ENCODE measurements around the gene OAS2. TPM values are rescaled to one million over a fixed set of nuclear protein-coding genes. Genes with fewer than 3 reads are reported as not detected.

OAS2 gene
- total and polyA plus RNA-seq, 2 of the 4 experiments (the other 2 are of a cell fraction) = under 0.01 TPM; not detected in 1

DNA sequence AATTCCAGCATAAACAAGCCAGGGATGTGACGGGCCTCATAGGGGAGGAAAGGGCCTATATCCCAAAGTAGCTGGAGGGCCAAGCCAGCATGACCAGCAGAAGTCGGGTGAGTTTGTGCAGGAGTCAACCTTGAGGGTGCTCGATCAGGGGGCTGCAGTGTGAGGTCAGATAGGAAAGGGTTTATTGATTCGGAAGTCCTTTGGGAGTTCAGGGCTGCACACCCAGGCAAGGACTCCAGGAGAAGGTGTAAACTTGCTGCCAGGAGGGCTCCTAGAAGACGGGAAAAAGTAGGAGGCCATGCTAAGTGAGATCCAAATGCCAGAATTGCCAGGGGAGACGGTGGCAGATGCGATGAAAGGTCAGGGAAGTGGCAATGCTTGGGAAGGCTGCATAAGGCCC lies 3.4 kb upstream of the OAS2 start:
- no peak overlapping the region for H3K9ac ChIP-seq (ENCODE audit: low read depth, low read length)
- H3K36me3 ChIP-seq (ENCODE audit: control insufficient read depth, insufficient read depth, low read length) = no peaks in the 10 kb centered on the region; the same call in 1 of the 2 replicates
- no peak overlapping the region for H4K5ac ChIP-seq (ENCODE audit: low read depth, low read length)
- no peak overlapping the region for H3K4me2 ChIP-seq (ENCODE audit: low read depth, low read length)
- no peak for TF ChIP-seq FOS (IDR thresholded peaks at IDR 0.05; ENCODE audit: low read depth, low read length)
- H3K27ac ChIP-seq (ENCODE audit: insufficient read depth, low read length) = no peak overlapping the region
- ChIA-PET POLR2A (ENCODE audit: unreplicated experiment) (no interaction called here), CTCF (interaction anchor here (0.6 kb wide), 1 partner anchor 9 kb away, joined by 3 read pairs; no protein-coding TSS in a partner anchor)
- no peaks in the 10 kb centered on the region for H3K9me3 ChIP-seq (ENCODE audit: control insufficient read depth, insufficient read depth, low read length)
- no peak overlapping the region for H2AFZ ChIP-seq (replicated peaks; ENCODE audit: low read length, poor library complexity)
- H3K56ac ChIP-seq (ENCODE audit: extremely low read depth, insufficient read depth, low read length) = no peak overlapping the region
- H3K79me1 ChIP-seq (ENCODE audit: low read depth in 1 of 2, low read length in 2 of 2) = no peaks in the 10 kb centered on the region
- no peak overlapping the region for H3K23ac ChIP-seq (ENCODE audit: low read depth, low read length)
- no peak overlapping the region for H4K91ac ChIP-seq (ENCODE audit: insufficient read depth, low read depth, low read length)
- no peaks in the 10 kb centered on the region for H4K20me1 ChIP-seq (ENCODE audit: insufficient read depth, low read length)
- H3K4ac ChIP-seq (ENCODE audit: low read depth, low read length) = no peak overlapping the region
- no peaks in the 10 kb centered on the region; the same call in 1 of the 2 replicates for H3K4me1 ChIP-seq (ENCODE audit: control insufficient read depth, insufficient read depth, low read length)
- H2AK5ac ChIP-seq (ENCODE audit: low read depth, low read length) = no peak overlapping the region
- no peaks in the 10 kb centered on the region for H3K27me3 ChIP-seq (ENCODE audit: control insufficient read depth, insufficient read depth, low read length)
- no peak overlapping the region for H3K18ac ChIP-seq (ENCODE audit: low read depth, low read length)
- no peak overlapping the region for H3K4me3 ChIP-seq (ENCODE audit: insufficient read depth, low read depth, low read length)
- ATAC-seq (ENCODE audit: low read depth) (no peak), DNase-seq (no peak)
- H2BK15ac ChIP-seq (ENCODE audit: low read depth, low read length) = no peak overlapping the region
- WGBS, 2 experiments (ENCODE audit: extremely low coverage in 2 of 2, insufficient read length in 1 of 2) = 68% methylated on average over 3 of the region's 7 CpGs; no CpG with 5 or more reads in 1 of the 2 experiments
- H4K8ac ChIP-seq (ENCODE audit: low read depth in 2 of 2, low read length in 2 of 2) = no peak overlapping the region
- in situ Hi-C loops (cut with MboI; ENCODE audit: low sequenced_read_pairs) = no loop called here
- no peak overlapping the region for H2BK20ac ChIP-seq (ENCODE audit: low read depth, low read length)
- no TSS peak for BruUV-seq (replicated peaks)
- no peak overlapping the region for H2BK120ac ChIP-seq (ENCODE audit: low read depth, low read length)
- no peak overlapping the region for H3K14ac ChIP-seq (replicated peaks; ENCODE audit: low read depth, low read length)
- intact Hi-C loops (cut with micrococcal nuclease) = no loop called here
- dilution Hi-C loops (cut with HindIII; ENCODE audit: low sequenced_read_pairs, unreplicated experiment) = no loop called here
- no peak overlapping the region for H2BK5ac ChIP-seq (ENCODE audit: low read depth, low read length, poor library complexity, severe bottlenecking)
- no peaks in the 10 kb centered on the region for H3K9me1 ChIP-seq (ENCODE audit: insufficient read depth, low read length)
- no peak overlapping the region for H2AK9ac ChIP-seq (replicated peaks; ENCODE audit: low read depth, low read length, poor library complexity)
